ENCODE measurements around the gene FAM221A.

DNA sequence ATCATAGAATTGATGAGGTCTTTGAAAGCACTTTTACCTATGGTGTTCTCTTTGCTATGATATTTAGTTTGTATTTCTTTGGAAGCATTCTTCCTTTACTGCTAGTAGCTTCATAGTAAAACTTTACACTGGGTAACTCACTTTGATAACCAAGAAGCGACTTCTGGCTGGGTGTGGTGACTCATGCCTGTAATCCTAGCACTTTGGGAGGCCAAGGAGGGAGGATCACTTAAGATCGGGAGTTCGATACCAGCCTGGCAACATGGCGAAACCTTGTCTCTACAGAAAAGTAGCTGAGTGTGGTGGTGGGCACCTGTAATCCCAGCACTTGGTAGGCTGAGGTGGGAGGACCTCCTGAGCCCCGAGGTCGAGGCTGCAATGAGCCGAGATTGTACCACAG is 46.6 kb upstream of the FAM221A start:
- TF ChIP-seq, protein P1, sequence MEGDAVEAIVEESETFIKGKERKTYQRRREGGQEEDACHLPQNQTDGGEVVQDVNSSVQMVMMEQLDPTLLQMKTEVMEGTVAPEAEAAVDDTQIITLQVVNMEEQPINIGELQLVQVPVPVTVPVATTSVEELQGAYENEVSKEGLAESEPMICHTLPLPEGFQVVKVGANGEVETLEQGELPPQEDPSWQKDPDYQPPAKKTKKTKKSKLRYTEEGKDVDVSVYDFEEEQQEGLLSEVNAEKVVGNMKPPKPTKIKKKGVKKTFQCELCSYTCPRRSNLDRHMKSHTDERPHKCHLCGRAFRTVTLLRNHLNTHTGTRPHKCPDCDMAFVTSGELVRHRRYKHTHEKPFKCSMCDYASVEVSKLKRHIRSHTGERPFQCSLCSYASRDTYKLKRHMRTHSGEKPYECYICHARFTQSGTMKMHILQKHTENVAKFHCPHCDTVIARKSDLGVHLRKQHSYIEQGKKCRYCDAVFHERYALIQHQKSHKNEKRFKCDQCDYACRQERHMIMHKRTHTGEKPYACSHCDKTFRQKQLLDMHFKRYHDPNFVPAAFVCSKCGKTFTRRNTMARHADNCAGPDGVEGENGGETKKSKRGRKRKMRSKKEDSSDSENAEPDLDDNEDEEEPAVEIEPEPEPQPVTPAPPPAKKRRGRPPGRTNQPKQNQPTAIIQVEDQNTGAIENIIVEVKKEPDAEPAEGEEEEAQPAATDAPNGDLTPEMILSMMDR (IDR thresholded peaks at IDR 0.05; ENCODE audit: low read depth, low read length): no peak
- no peak for TF ChIP-seq EZH2phosphoT487 (IDR thresholded peaks at IDR 0.05; ENCODE audit: low read depth)

Data from OCI-LY3 (cell line).